K562 (cell line): ENCODE measurements around the gene PPP4R3A. TPM values are rescaled to one million over a fixed set of nuclear protein-coding genes. Genes with fewer than 3 reads are reported as not detected.

Experiments
- ADNP ChIP-seq: fragments of 200-800 bp; sonication (Bioruptor generic); IDR thresholded peaks from 2 replicates; pipeline ENCODE4 v1.6.1; 2016; ENCODE audit warnings: missing genetic modification characterization, missing compliant biosample characterization
- CREB3 ChIP-seq: fragments of 450-650 bp; conservative IDR thresholded peaks from 2 replicates; pipeline ENCODE4 v1.6.1; 2016; ENCODE audit warnings: missing genetic modification characterization, low read depth, mild to moderate bottlenecking, missing compliant biosample characterization, moderate library complexity
- E2F5 ChIP-seq: sonication (generic); formaldehyde crosslinking; IDR thresholded peaks from 2 replicates; pipeline ENCODE4 v1.8.0; 2022; ENCODE audit warnings: mild to moderate bottlenecking, missing genetic modification reagents
- EHMT2 ChIP-seq: fragments of 450-650 bp; IDR thresholded peaks from 2 replicates; pipeline ENCODE4 v1.6.1; 2018; ENCODE audit warnings: antibody characterized with exemption
- ELF2 ChIP-seq: fragments of 250-450 bp; sonication (Bioruptor Pico); IDR thresholded peaks from 2 replicates; pipeline ENCODE4 v1.5.0; 2021; ENCODE audit warnings: mild to moderate bottlenecking
- ETV1 ChIP-seq: fragments of 450-650 bp; conservative IDR thresholded peaks from 2 replicates; pipeline ENCODE4 v1.6.1; 2016; ENCODE audit warnings: missing genetic modification characterization, control low read depth, low read depth, missing compliant biosample characterization
- FOSL1 ChIP-seq: fragments of 200-800 bp; sonication (Bioruptor generic); conservative IDR thresholded peaks from 2 replicates; pipeline ENCODE4 v1.6.1; 2016; ENCODE audit warnings: missing genetic modification characterization, missing compliant biosample characterization
- FOXJ2 ChIP-seq: fragments of 200-800 bp; sonication (Bioruptor generic); IDR thresholded peaks from 2 replicates; pipeline ENCODE4 v1.6.1; 2016; ENCODE audit warnings: missing genetic modification characterization, missing compliant biosample characterization
- GATA2 ChIP-seq: sonication (generic); formaldehyde crosslinking; IDR thresholded peaks from 2 replicates; pipeline ENCODE4 v1.4.0; 2020; ENCODE audit warnings: mild to moderate bottlenecking, missing genetic modification reagents
- HNRNPL ChIP-seq: fragments of 200-400 bp; formaldehyde crosslinking; IDR thresholded peaks from 2 replicates; pipeline ENCODE4 v1.6.1; 2017; ENCODE audit warnings: low read depth, mild to moderate bottlenecking, low read length
- HSF4 ChIP-seq: fragments of 250-450 bp; sonication (Bioruptor Pico); IDR thresholded peaks from 2 replicates; pipeline ENCODE4 v2.1.2; 2022; ENCODE audit warnings: mild to moderate bottlenecking, moderate library complexity, borderline replicate concordance
- JUN ChIP-seq, 2 experiments: sonication (generic) in 1 of 2; formaldehyde crosslinking in 1 of 2; IDR thresholded peaks; 2 replicates each; pipeline versions ENCODE4 v1.6.1 to v1.8.0; 2012 to 2022; ENCODE audit warnings: borderline replicate concordance in 2 of 2, mild to moderate bottlenecking in 2 of 2, improper control_type of control experiment in 1 of 2, low read depth in 1 of 2, low read length in 1 of 2, missing genetic modification reagents in 1 of 2
- KAT7 ChIP-seq: sonication (generic); formaldehyde crosslinking; IDR thresholded peaks from 2 replicates; pipeline ENCODE4 v1.8.0; 2022; ENCODE audit warnings: missing genetic modification reagents, mild to moderate bottlenecking, borderline replicate concordance
- MECOM ChIP-seq: fragments of 250-450 bp; sonication (Bioruptor Pico); IDR thresholded peaks from 2 replicates; pipeline ENCODE4 v1.8.0; 2022; ENCODE audit warnings: inconsistent platforms
- NFRKB ChIP-seq: fragments of 450-650 bp; IDR thresholded peaks from 2 replicates; pipeline ENCODE4 v1.6.1; 2016; ENCODE audit warnings: low read depth
- RFX1 ChIP-seq: fragments of 450-650 bp; IDR thresholded peaks from 2 replicates; pipeline ENCODE4 v1.6.1; 2016; ENCODE audit warnings: mild to moderate bottlenecking, moderate library complexity
- THRA ChIP-seq: fragments of 450-650 bp; IDR thresholded peaks from 2 replicates; pipeline ENCODE4 v1.6.1; 2017; ENCODE audit warnings: mild to moderate bottlenecking, moderate library complexity
- WHSC1 ChIP-seq: IDR thresholded peaks from one replicate; pipeline ENCODE4 v1.6.1; 2012; ENCODE audit warnings: low read length, control low read depth, inconsistent platforms
- ZBTB1 ChIP-seq: sonication (generic); formaldehyde crosslinking; IDR thresholded peaks from 2 replicates; pipeline ENCODE4 v1.8.1; 2023; ENCODE audit warnings: missing genetic modification reagents, low read depth, mild to moderate bottlenecking, borderline replicate concordance
- ZC3H11A ChIP-seq: IDR thresholded peaks from 2 replicates; pipeline ENCODE4 v1.6.1; 2012; ENCODE audit warnings: low read depth, low read length, improper control_type of control experiment
- ZNF12 ChIP-seq: sonication (generic); formaldehyde crosslinking; IDR thresholded peaks from 2 replicates; pipeline ENCODE4 v1.4.0; 2020; ENCODE audit warnings: mild to moderate bottlenecking, missing genetic modification reagents
- ZNF253 ChIP-seq: fragments of 250-450 bp; sonication (Bioruptor Pico); conservative IDR thresholded peaks from 2 replicates; pipeline ENCODE4 v1.6.1; 2021; ENCODE audit warnings: mild to moderate bottlenecking
- ZNF263 ChIP-seq: sonication (generic); formaldehyde crosslinking; IDR thresholded peaks from 2 replicates; pipeline ENCODE4 v1.8.0; 2022; ENCODE audit warnings: mild to moderate bottlenecking, missing genetic modification reagents, borderline replicate concordance
- ZNF282 ChIP-seq: sonication (generic); formaldehyde crosslinking; IDR thresholded peaks from 2 replicates; pipeline ENCODE4 v1.8.1; 2023; ENCODE audit warnings: missing genetic modification reagents
- ZNF3 ChIP-seq: fragments of 250-450 bp; sonication (Bioruptor Pico); IDR thresholded peaks from 2 replicates; pipeline ENCODE4 v1.5.0; 2021; ENCODE audit warnings: mild to moderate bottlenecking, moderate library complexity
- ZNF778 ChIP-seq: fragments of 450-650 bp; formaldehyde crosslinking; IDR thresholded peaks from 2 replicates; pipeline ENCODE4 v1.4.0; 2020; ENCODE audit warnings: mild to moderate bottlenecking, moderate library complexity
- polyA plus RNA-seq, 8 experiments: library from polyadenylated mRNA; depleted of rRNA in 4 of 8; stranded (reverse) in 5 of 8; unstranded in 3 of 8; fragments of >200 nt; fragmentation: Nextera tagmentation in 2 of 8; fragmentation: Illumina TruSeq in 1 of 8; extraction: Ambion mirVana in 2 of 8; extraction: Trizol in 1 of 8; gene quantifications; 2 replicates each; pipeline versions ENCODE4 v1.2.1 to v1.2.3, GENCODE V29; 2011 to 2014; ENCODE audit warnings: inconsistent platforms in 1 of 8, missing spikeins in 1 of 8
- total RNA-seq, 7 experiments: library from RNA; depleted of rRNA in 6 of 7; stranded (reverse); fragments of >200 nt in 6 of 7; fragmentation: Illumina TruSeq in 2 of 7; extraction: Trizol in 2 of 7; gene quantifications; 2 replicates each; pipeline versions ENCODE4 v1.2.1 to v1.2.3, GENCODE V29; 2011 to 2021; ENCODE audit warnings: low replicate concordance in 1 of 7

PPP4R3A gene
- total and polyA plus RNA-seq, 9 of the 15 experiments (the other 6 are each of a cell fraction or from before 2014, with no cell fraction given) = 9.5 to 54.9 (median 44.9) TPM

- no peak for TF ChIP-seq FOXJ2 (tag)
- 0 out of 2 replicates have a peak, but pooled peaks have one; percentile 20 for TF ChIP-seq JUN (IDR thresholded peaks at IDR 0.05; ENCODE audit: borderline replicate concordance, low read depth, low read length)
- no peak for TF ChIP-seq JUN (CRISPR knock-in tag; IDR thresholded peaks at IDR 0.05; ENCODE audit: borderline replicate concordance)
- TF ChIP-seq WHSC1 = no peak
- no peak; the same call in 1 of the 2 replicates for TF ChIP-seq E2F5 (CRISPR knock-in tag)
- TF ChIP-seq RFX1 = no peak
- TF ChIP-seq KAT7 = peak; percentile 67; the same call in 1 of the 2 replicates
- no peak; the same call in 1 of the 2 replicates for TF ChIP-seq ZNF263 (CRISPR knock-in tag)
- peak; percentile 97 for TF ChIP-seq NFRKB
- TF ChIP-seq ELF2 (CRISPR knock-in tag) = peak; percentile 81
- peak; percentile 50; the same call in 1 of the 2 replicates for TF ChIP-seq FOSL1
- TF ChIP-seq GATA2 (CRISPR knock-in tag) = no peak
- no peak for TF ChIP-seq ZNF282 (CRISPR knock-in tag)
- TF ChIP-seq HSF4 (CRISPR knock-in tag) = no peak
- no peak for TF ChIP-seq ZNF12 (CRISPR knock-in tag)
- TF ChIP-seq ETV1 (tag) = peak; percentile 30; the same call in 1 of the 2 replicates
- TF ChIP-seq HNRNPL = peak; percentile 82
- no peak for TF ChIP-seq ZNF253 (CRISPR knock-in tag)
- no peak for TF ChIP-seq ZNF778 (CRISPR knock-in tag)
- no peak for TF ChIP-seq ZNF3 (CRISPR knock-in tag)
- no peak for TF ChIP-seq ADNP (tag)
- no peak for TF ChIP-seq CREB3 (tag)
- 0 out of 2 replicates have a peak, but pooled peaks have one; percentile 32 for TF ChIP-seq ZBTB1
- TF ChIP-seq THRA = no peak
- no peak for TF ChIP-seq ZC3H11A
- TF ChIP-seq MECOM = no peak
- no peak for TF ChIP-seq EHMT2
These were observed at the start of gene PPP4R3A (continued) for GRCh38 chr14:91510171-91511042.
